ENCODE data around the gene PDE6C. TPM values are rescaled to one million over a fixed set of nuclear protein-coding genes. Genes with fewer than 3 reads are reported as not detected.

PDE6C gene
- total and polyA plus RNA-seq, 3 experiments from 2014 or later = not detected

GRCh38 chr10:93597075-93597599 lies 15.2 kb upstream of the PDE6C start:
- ChIA-PET CTCF (no interaction called here), POLR2A (no interaction called here)
- H3K27ac Mint-ChIP-seq = no peak overlapping the region
- Histone ChIP-seq H3K9me3 (ENCODE audit: low read length) (no peaks in the 10 kb centered on the region), H3K27me3 (ENCODE audit: insufficient read depth, low read length, poor library complexity, severe bottlenecking) (peaks cover 2% of the 10 kb centered on the region), H3K36me3 (ENCODE audit: insufficient read depth, low read length) (no peaks in the 10 kb centered on the region), H3K4me1 (ENCODE audit: insufficient read depth, low read length) (no peaks in the 10 kb centered on the region), H3K27ac (ENCODE audit: low read depth, low read length) (no peak overlapping the region), H3K4me3 (ENCODE audit: low read length) (no peak overlapping the region)
- peaks cover 0 to 1% (median 0%) of the 10 kb centered on the region in 3 donors for H3K36me3 Mint-ChIP-seq
- H3K4me1 Mint-ChIP-seq = peaks cover 0 to 8% (median 0%) of the 10 kb centered on the region in 3 donors
- no peak for DNase-seq
- peaks cover 0 to 2% (median 0%) of the 10 kb centered on the region in 5 donors for H3K9me3 Mint-ChIP-seq
- no peak overlapping the region for H3K4me3 Mint-ChIP-seq
- H3K27me3 Mint-ChIP-seq = peaks cover 21 to 22% of the 10 kb centered on the region in 2 donors

GRCh38 chr10:93598157-93598556 lies 14.2 kb upstream of the PDE6C start:
- Mint-ChIP-seq H3K4me3 (no peak overlapping the region), H3K36me3 (peaks cover 0 to 1% (median 0%) of the 10 kb centered on the region in 3 donors), H3K4me1 (peaks cover 0 to 8% (median 0%) of the 10 kb centered on the region in 3 donors), H3K27ac (no peak overlapping the region), H3K27me3 (peaks cover 27 to 29% of the 10 kb centered on the region in 2 donors), H3K9me3 (peaks cover 0 to 2% (median 0%) of the 10 kb centered on the region in 5 donors)
- Histone ChIP-seq H3K36me3 (ENCODE audit: insufficient read depth, low read length) (no peaks in the 10 kb centered on the region), H3K4me1 (ENCODE audit: insufficient read depth, low read length) (no peaks in the 10 kb centered on the region), H3K9me3 (ENCODE audit: low read length) (no peaks in the 10 kb centered on the region), H3K27me3 (ENCODE audit: insufficient read depth, low read length, poor library complexity, severe bottlenecking) (peaks cover 7% of the 10 kb centered on the region), H3K27ac (ENCODE audit: low read depth, low read length) (no peak overlapping the region), H3K4me3 (ENCODE audit: low read length) (no peak overlapping the region)
- POLR2A ChIA-PET = no interaction called here
- no peak for DNase-seq
- CTCF ChIA-PET = no interaction called here

- peaks cover 33 to 40% of the 10 kb centered on the region in 2 donors for H3K27me3 Mint-ChIP-seq
- peaks cover 0 to 2% (median 0%) of the 10 kb centered on the region in 5 donors for H3K9me3 Mint-ChIP-seq
These were observed 13.0 kb upstream of the PDE6C start for GRCh38 chr10:93599335-93599734.

GRCh38 chr10:93599778-93600177 lies 12.6 kb upstream of the PDE6C start:
- POLR2A ChIA-PET = no interaction called here
- Histone ChIP-seq H3K4me1 (ENCODE audit: insufficient read depth, low read length) (no peaks in the 10 kb centered on the region), H3K9me3 (ENCODE audit: low read length) (no peaks in the 10 kb centered on the region), H3K36me3 (ENCODE audit: insufficient read depth, low read length) (no peaks in the 10 kb centered on the region), H3K4me3 (ENCODE audit: low read length) (no peak overlapping the region), H3K27ac (ENCODE audit: low read depth, low read length) (no peak overlapping the region), H3K27me3 (ENCODE audit: insufficient read depth, low read length, poor library complexity, severe bottlenecking) (peaks cover 7% of the 10 kb centered on the region)
- Mint-ChIP-seq H3K27me3 (peaks cover 37 to 44% of the 10 kb centered on the region in 2 donors), H3K4me1 (peaks cover 0 to 8% (median 0%) of the 10 kb centered on the region in 3 donors), H3K4me3 (no peak overlapping the region), H3K27ac (peak overlapping the region in 1 of 8 donors; percentile 28), H3K9me3 (peaks cover 0 to 2% (median 0%) of the 10 kb centered on the region in 5 donors), H3K36me3 (peaks cover 0 to 1% (median 0%) of the 10 kb centered on the region in 3 donors)
- no peak for DNase-seq
- CTCF ChIA-PET = no interaction called here

More at GRCh38 chr10:93599335-93599734, 13.0 kb upstream of the PDE6C start:
- peaks cover 0 to 8% (median 0%) of the 10 kb centered on the region in 3 donors for H3K4me1 Mint-ChIP-seq
- Histone ChIP-seq H3K27ac (ENCODE audit: low read depth, low read length) (no peak overlapping the region), H3K36me3 (ENCODE audit: insufficient read depth, low read length) (no peaks in the 10 kb centered on the region), H3K4me3 (ENCODE audit: low read length) (no peak overlapping the region), H3K9me3 (ENCODE audit: low read length) (no peaks in the 10 kb centered on the region), H3K27me3 (ENCODE audit: insufficient read depth, low read length, poor library complexity, severe bottlenecking) (peaks cover 7% of the 10 kb centered on the region), H3K4me1 (ENCODE audit: insufficient read depth, low read length) (no peaks in the 10 kb centered on the region)
- H3K36me3 Mint-ChIP-seq = peaks cover 0 to 1% (median 0%) of the 10 kb centered on the region in 3 donors
- POLR2A ChIA-PET = no interaction called here
- CTCF ChIA-PET = no interaction called here
- no peak for DNase-seq
- no peak overlapping the region for H3K27ac Mint-ChIP-seq
- no peak overlapping the region for H3K4me3 Mint-ChIP-seq

DNA sequence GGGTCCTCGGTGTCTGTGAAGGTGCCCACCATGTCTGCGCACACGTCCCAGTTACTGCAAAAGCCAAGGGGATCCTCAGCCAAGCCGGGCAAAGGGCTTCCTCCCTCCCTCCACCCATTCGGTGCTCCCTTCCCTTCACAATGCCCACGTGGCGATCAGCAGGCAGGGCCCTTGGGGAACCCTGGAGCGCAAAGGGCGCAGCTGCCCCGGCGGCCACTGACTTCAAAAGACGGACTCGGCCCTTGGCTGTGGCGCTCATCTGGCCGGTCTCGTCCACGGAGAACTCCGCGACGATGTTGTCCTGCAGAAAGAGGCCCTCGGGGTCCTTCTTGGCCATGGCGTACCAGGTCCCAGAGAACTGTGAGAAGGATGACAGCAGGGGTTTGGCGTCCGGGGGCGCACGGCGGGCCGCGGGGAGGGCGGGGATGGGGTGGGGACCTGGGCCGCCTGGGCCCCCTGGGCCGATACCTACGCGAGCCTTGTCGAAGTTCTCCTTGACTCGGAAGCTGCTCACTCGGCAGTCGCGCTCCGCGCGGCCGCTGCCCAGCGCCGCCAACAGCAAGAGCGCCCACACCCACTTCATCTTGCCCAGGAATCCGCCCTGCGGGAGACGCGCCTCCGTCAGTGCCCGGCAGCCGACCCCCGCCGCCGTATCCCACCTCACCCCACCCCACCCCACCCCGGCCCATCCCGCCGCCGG lies 11.7 kb upstream of the PDE6C start:
- Mint-ChIP-seq H3K4me1 (peaks cover 0 to 8% (median 0%) of the 10 kb centered on the region in 3 donors), H3K27me3 (peaks cover 37 to 41% of the 10 kb centered on the region in 2 donors), H3K36me3 (peaks cover 0 to 1% (median 0%) of the 10 kb centered on the region in 3 donors), H3K4me3 (no peak overlapping the region), H3K9me3 (peaks cover 0 to 2% (median 0%) of the 10 kb centered on the region in 5 donors), H3K27ac (no peak overlapping the region)
- Histone ChIP-seq H3K9me3 (ENCODE audit: low read length) (no peaks in the 10 kb centered on the region), H3K27me3 (ENCODE audit: insufficient read depth, low read length, poor library complexity, severe bottlenecking) (peaks cover 7% of the 10 kb centered on the region), H3K4me1 (ENCODE audit: insufficient read depth, low read length) (no peaks in the 10 kb centered on the region), H3K4me3 (ENCODE audit: low read length) (no peak overlapping the region), H3K36me3 (ENCODE audit: insufficient read depth, low read length) (no peaks in the 10 kb centered on the region), H3K27ac (ENCODE audit: low read depth, low read length) (no peak overlapping the region)
- ChIA-PET CTCF (no interaction called here), POLR2A (no interaction called here)
- no peak for DNase-seq

- no peak for DNase-seq
These were observed 11.1 kb upstream of the PDE6C start, which contains the start of gene RBP4 for GRCh38 chr10:93601146-93601773. RBP4 (minus strand) TSS chr10:93601235; CDS start chr10:93601028, 207 bp downstream.

DNA sequence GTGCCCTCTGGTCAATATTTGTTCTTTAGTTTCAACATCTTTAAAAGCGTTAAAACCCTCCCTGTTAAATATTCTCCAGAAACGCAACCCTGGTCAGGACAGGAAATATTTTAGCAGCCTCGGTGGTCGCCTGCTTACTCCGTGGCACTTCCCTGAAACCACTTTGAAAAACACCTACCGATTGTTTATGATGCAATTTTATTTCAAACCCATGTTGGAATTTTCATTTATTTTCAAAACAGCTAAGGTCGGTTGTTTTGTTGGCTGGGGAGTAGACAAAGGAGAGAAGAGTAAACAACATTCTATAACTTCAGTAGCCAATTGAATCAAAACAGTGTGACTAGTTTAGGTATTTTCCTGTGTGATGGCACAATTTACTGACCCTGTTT lies 10.6 kb upstream of the PDE6C start:
- POLR2A ChIA-PET = no interaction called here

More at GRCh38 chr10:93601146-93601773, 11.1 kb upstream of the PDE6C start, which contains the start of gene RBP4:
- H3K36me3 Mint-ChIP-seq = peaks cover 0 to 1% (median 0%) of the 10 kb centered on the region in 3 donors
- H3K27me3 ChIP-seq (ENCODE audit: insufficient read depth, low read length, poor library complexity, severe bottlenecking) = peaks cover 7% of the 10 kb centered on the region
- no peak within 1 kb of the TSS for H3K4me3 Mint-ChIP-seq
- ChIA-PET POLR2A (no interaction called here), CTCF (no interaction called here)
- H3K9me3 Mint-ChIP-seq = peaks cover 0 to 2% (median 0%) of the 10 kb centered on the region in 5 donors
- H3K4me1 Mint-ChIP-seq = peaks cover 0 to 8% (median 0%) of the 10 kb centered on the region in 3 donors
- no peak within 1 kb of the TSS for H3K27ac Mint-ChIP-seq
- peaks cover 37 to 47% of the 10 kb centered on the region in 2 donors for H3K27me3 Mint-ChIP-seq
- no peak within 1 kb of the TSS for H3K27ac ChIP-seq (ENCODE audit: low read depth, low read length)
- H3K4me3 ChIP-seq (ENCODE audit: low read length) = no peak within 1 kb of the TSS
- no peaks in the 10 kb centered on the region for H3K4me1 ChIP-seq (ENCODE audit: insufficient read depth, low read length)
- H3K36me3 ChIP-seq (ENCODE audit: insufficient read depth, low read length) = no peaks in the 10 kb centered on the region
- H3K9me3 ChIP-seq (ENCODE audit: low read length) = no peaks in the 10 kb centered on the region

GRCh38 chr10:93603023-93603422 lies 9.3 kb upstream of the PDE6C start:
- POLR2A ChIA-PET = no interaction called here
- no peak for DNase-seq
- Mint-ChIP-seq H3K9me3 (peaks cover 0 to 6% (median 3%) of the 10 kb centered on the region in 5 donors), H3K4me1 (peaks cover 0 to 8% (median 0%) of the 10 kb centered on the region in 3 donors), H3K4me3 (no peak overlapping the region), H3K36me3 (peaks cover 0 to 1% (median 0%) of the 10 kb centered on the region in 3 donors), H3K27ac (no peak overlapping the region), H3K27me3 (peaks cover 33 to 57% of the 10 kb centered on the region in 2 donors)
- no peak overlapping the region for H3K27ac ChIP-seq (ENCODE audit: low read depth, low read length)
- no peaks in the 10 kb centered on the region for H3K9me3 ChIP-seq (ENCODE audit: low read length)
- no peak overlapping the region for H3K4me3 ChIP-seq (ENCODE audit: low read length)
- CTCF ChIA-PET = no interaction called here
- H3K4me1 ChIP-seq (ENCODE audit: insufficient read depth, low read length) = no peaks in the 10 kb centered on the region
- peaks cover 7% of the 10 kb centered on the region for H3K27me3 ChIP-seq (ENCODE audit: insufficient read depth, low read length, poor library complexity, severe bottlenecking)
- H3K36me3 ChIP-seq (ENCODE audit: insufficient read depth, low read length) = no peaks in the 10 kb centered on the region

More for the DNA sequence above, 10.6 kb upstream of the PDE6C start:
- Histone ChIP-seq H3K4me1 (ENCODE audit: insufficient read depth, low read length) (no peaks in the 10 kb centered on the region), H3K36me3 (ENCODE audit: insufficient read depth, low read length) (no peaks in the 10 kb centered on the region), H3K4me3 (ENCODE audit: low read length) (no peak overlapping the region), H3K9me3 (ENCODE audit: low read length) (no peaks in the 10 kb centered on the region), H3K27ac (ENCODE audit: low read depth, low read length) (no peak overlapping the region), H3K27me3 (ENCODE audit: insufficient read depth, low read length, poor library complexity, severe bottlenecking) (peaks cover 7% of the 10 kb centered on the region)
- Mint-ChIP-seq H3K4me3 (no peak overlapping the region), H3K36me3 (peaks cover 0 to 1% (median 0%) of the 10 kb centered on the region in 3 donors), H3K27ac (no peak overlapping the region), H3K4me1 (peaks cover 0 to 8% (median 0%) of the 10 kb centered on the region in 3 donors), H3K9me3 (peaks cover 0 to 2% (median 0%) of the 10 kb centered on the region in 5 donors), H3K27me3 (peaks cover 37 to 52% of the 10 kb centered on the region in 2 donors)
- CTCF ChIA-PET = no interaction called here
- no peak for DNase-seq
